ENCODE measurements around the gene NME4.

The NME4 gene

GRCh38 chr16:427250-427649 lies 30.3 kb downstream of the NME4 start:
- DNase-seq (ENCODE audit: insufficient read length, low spot score): no peak
- no peak for TF ChIP-seq CTCF (IDR thresholded peaks at IDR 0.05; ENCODE audit: insufficient read depth, missing control alignments)
- FAIRE-seq: no peak

- FAIRE-seq: no peak
- DNase-seq (ENCODE audit: insufficient read length, low spot score): no peak
- no peak for TF ChIP-seq CTCF (IDR thresholded peaks at IDR 0.05; ENCODE audit: insufficient read depth, missing control alignments)
Measured at GRCh38 chr16:430904-431303, 33.9 kb downstream of the NME4 start.

- DNase-seq (ENCODE audit: insufficient read length, low spot score) (no peak), FAIRE-seq (no peak)
- TF ChIP-seq CTCF (IDR thresholded peaks at IDR 0.05; ENCODE audit: insufficient read depth, missing control alignments): no peak
Measured at GRCh38 chr16:440627-441026, 43.6 kb downstream of the NME4 start.

- no peak for DNase-seq (ENCODE audit: insufficient read length, low spot score)
- no peak for TF ChIP-seq CTCF (IDR thresholded peaks at IDR 0.05; ENCODE audit: insufficient read depth, missing control alignments)
- FAIRE-seq: no peak
Measured at GRCh38 chr16:441447-441846, 44.4 kb downstream of the NME4 start.

GRCh38 chr16:442976-443375 lies 46.0 kb downstream of the NME4 start:
- no peak for TF ChIP-seq CTCF (IDR thresholded peaks at IDR 0.05; ENCODE audit: insufficient read depth, missing control alignments)
- no peak for DNase-seq (ENCODE audit: insufficient read length, low spot score)
- FAIRE-seq: no peak

- FAIRE-seq: no peak
- TF ChIP-seq CTCF (IDR thresholded peaks at IDR 0.05; ENCODE audit: insufficient read depth, missing control alignments): no peak
- no peak for DNase-seq (ENCODE audit: insufficient read length, low spot score)
Measured at GRCh38 chr16:444027-444426, 47.0 kb downstream of the NME4 start.

GRCh38 chr16:445566-445965 lies 48.6 kb downstream of the NME4 start:
- DNase-seq (ENCODE audit: insufficient read length, low spot score) (no peak), FAIRE-seq (no peak)
- no peak for TF ChIP-seq CTCF (IDR thresholded peaks at IDR 0.05; ENCODE audit: insufficient read depth, missing control alignments)
